ENCODE measurements around the gene ZNF24. TPM values are rescaled to one million over a fixed set of nuclear protein-coding genes. Genes with fewer than 3 reads are reported as not detected.

The ZNF24 gene
- total and polyA plus RNA-seq, 9 donors, result 18.7 to 64.8 (median 48.1) TPM

DNA sequence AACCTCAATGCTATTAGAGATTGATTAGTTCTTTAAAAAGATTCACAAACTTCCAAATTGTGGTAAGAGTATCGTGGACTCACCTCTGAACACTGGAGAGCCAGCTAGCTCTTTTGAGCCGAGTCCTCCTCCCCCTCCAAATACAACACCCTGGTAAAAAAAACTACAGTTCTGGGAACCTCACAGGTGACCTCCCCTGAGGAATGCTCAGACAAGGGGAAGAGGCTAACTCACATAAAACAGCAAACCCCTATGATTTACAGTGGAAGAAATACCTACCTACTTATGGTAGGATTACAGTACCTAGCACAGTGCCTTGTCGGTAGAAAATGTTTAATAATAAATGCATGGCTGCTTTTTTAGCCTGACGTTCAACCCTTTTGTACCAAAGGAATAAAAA lies 8.4 kb downstream of the ZNF24 start:
- WGBS, 3 donors, result 89 to 93% (median 89%) methylated on average over 4 of the region's 4 CpGs
- no peak overlapping the region for H3K27ac ChIP-seq
- H3K27me3 ChIP-seq, result no peaks in the 10 kb centered on the region
- no peaks in the 10 kb centered on the region for H3K4me1 ChIP-seq (ENCODE audit: insufficient read depth)
- no peak overlapping the region for H3K4me3 ChIP-seq
- no peak for DNase-seq
- H3K9me3 ChIP-seq, result no peaks in the 10 kb centered on the region
- intact Hi-C loops (cut with DNase I), result loop anchor here in 1 of 4 donors (5.0 kb wide), 1 partner anchor 109 kb away; no protein-coding TSS in a partner anchor
- TF ChIP-seq POLR2A (IDR thresholded peaks at IDR 0.05) (no peak), EP300 (IDR thresholded peaks at IDR 0.05) (no peak)
- TF ChIP-seq, protein P1, sequence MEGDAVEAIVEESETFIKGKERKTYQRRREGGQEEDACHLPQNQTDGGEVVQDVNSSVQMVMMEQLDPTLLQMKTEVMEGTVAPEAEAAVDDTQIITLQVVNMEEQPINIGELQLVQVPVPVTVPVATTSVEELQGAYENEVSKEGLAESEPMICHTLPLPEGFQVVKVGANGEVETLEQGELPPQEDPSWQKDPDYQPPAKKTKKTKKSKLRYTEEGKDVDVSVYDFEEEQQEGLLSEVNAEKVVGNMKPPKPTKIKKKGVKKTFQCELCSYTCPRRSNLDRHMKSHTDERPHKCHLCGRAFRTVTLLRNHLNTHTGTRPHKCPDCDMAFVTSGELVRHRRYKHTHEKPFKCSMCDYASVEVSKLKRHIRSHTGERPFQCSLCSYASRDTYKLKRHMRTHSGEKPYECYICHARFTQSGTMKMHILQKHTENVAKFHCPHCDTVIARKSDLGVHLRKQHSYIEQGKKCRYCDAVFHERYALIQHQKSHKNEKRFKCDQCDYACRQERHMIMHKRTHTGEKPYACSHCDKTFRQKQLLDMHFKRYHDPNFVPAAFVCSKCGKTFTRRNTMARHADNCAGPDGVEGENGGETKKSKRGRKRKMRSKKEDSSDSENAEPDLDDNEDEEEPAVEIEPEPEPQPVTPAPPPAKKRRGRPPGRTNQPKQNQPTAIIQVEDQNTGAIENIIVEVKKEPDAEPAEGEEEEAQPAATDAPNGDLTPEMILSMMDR (IDR thresholded peaks at IDR 0.05), result no peak
- H3K36me3 ChIP-seq, result no peaks in the 10 kb centered on the region

DNA sequence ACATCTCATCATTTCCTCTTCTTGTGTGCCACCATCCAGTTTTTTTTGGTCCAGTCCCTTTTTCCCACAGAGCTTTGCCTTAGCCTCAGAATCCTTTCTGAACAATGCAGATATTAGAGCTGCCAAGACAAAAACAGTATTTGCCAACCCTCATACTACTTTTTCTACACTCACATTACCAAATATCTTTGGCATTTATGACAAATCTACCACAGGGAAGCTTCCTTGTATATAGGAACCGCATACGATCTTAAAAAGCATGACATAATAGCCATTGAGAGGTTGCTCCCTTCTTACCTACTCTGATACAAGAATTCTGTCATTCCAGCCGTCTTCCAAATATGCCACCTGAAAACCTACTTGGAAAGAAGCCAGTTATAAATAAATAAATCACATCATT lies 9.4 kb downstream of the ZNF24 start:
- no peaks in the 10 kb centered on the region for H3K27me3 ChIP-seq
- intact Hi-C loops (cut with DNase I), result loop anchor here in 1 of 4 donors (5.0 kb wide), 1 partner anchor 108 kb away; no protein-coding TSS in a partner anchor
- no peak for DNase-seq
- WGBS, 3 donors, result 77 to 90% (median 84%) methylated on average over 3 of the region's 3 CpGs
- H3K27ac ChIP-seq, result no peak overlapping the region
- H3K36me3 ChIP-seq, result no peaks in the 10 kb centered on the region
- no peaks in the 10 kb centered on the region for H3K9me3 ChIP-seq
- H3K4me1 ChIP-seq (ENCODE audit: insufficient read depth), result no peaks in the 10 kb centered on the region
- H3K4me3 ChIP-seq, result no peak overlapping the region
- TF ChIP-seq POLR2A (IDR thresholded peaks at IDR 0.05) (no peak), EP300 (IDR thresholded peaks at IDR 0.05) (no peak)
- TF ChIP-seq, protein P1 (IDR thresholded peaks at IDR 0.05), result no peak

DNA sequence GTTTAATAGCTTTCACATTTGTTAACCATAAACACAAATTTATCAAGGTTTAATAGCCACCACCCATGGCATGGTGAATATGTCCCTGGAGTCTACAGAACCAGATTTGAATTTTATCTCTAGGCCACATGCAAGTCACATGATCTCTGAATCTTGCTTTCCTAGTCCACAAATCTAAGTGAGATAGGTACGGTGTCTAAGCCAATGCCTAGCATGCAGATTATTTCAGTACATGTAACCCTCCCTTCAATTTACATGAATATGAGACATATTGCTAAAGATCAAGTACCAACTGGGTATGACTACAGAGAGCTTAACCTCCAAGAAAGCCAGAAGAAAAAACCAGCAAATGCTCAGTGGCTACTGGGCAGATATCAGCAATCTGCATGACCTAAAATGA lies 10.0 kb downstream of the ZNF24 start:
- no peak for DNase-seq
- Histone ChIP-seq H3K27ac (no peak overlapping the region), H3K9me3 (no peaks in the 10 kb centered on the region), H3K4me3 (no peak overlapping the region), H3K27me3 (no peaks in the 10 kb centered on the region), H3K36me3 (no peaks in the 10 kb centered on the region), H3K4me1 (ENCODE audit: insufficient read depth) (no peaks in the 10 kb centered on the region)
- intact Hi-C loops (cut with DNase I), result no loop called here
- TF ChIP-seq, protein P1 (IDR thresholded peaks at IDR 0.05), result no peak
- 92 to 100% (median 100%) methylated on average over 1 of the region's 1 CpG for WGBS, 3 donors

DNA sequence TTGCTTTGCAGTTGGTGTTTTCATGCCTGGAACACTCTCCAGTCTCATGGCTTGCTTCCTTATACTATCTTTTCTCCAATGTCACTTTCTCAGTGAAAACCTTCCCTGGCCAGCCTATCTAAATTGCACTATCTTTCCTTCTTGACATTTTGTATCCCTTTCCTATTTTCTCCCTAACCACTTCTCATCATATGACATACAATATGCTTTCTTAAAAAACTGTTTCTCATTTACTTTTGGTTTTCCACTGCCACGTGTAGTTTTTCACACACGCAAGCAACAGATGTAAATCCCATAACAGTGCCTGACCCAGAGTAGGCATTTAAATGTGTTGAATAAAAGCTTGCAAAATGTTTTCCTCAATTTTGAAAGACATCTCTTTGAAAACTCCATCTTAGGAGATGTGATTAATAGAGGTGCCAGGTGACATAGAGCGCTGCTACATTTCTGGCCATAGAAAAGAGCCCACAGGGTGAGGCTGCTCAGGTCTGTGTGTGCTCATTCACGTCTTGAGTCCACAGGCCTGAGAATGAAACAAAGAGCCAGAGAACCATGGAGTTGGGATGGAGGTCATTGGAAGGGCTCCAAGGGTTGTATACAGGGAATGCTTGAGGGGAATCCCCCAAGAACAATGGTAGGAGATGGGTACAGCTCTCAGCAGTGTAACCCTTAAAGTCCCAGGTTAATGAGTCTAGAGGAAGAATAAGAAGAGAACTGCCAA lies 12.7 kb downstream of the ZNF24 start:
- no peak for DNase-seq
- no peaks in the 10 kb centered on the region for H3K27me3 ChIP-seq
- no peaks in the 10 kb centered on the region for H3K9me3 ChIP-seq
- H3K27ac ChIP-seq, result no peak overlapping the region
- TF ChIP-seq EP300 (IDR thresholded peaks at IDR 0.05), result no peak
- TF ChIP-seq, protein P1 (IDR thresholded peaks at IDR 0.05), result no peak
- no peak for TF ChIP-seq POLR2A (IDR thresholded peaks at IDR 0.05)
- 68 to 82% (median 76%) methylated on average over 4 of the region's 4 CpGs for WGBS, 3 donors
- intact Hi-C loops (cut with DNase I), result no loop called here
- H3K36me3 ChIP-seq, result no peaks in the 10 kb centered on the region
- no peak overlapping the region for H3K4me3 ChIP-seq
- H3K4me1 ChIP-seq (ENCODE audit: insufficient read depth), result no peaks in the 10 kb centered on the region

Data from ovary (tissue), 9 donors.